HG03097 (cell line): ENCODE data around the gene COMT.

Experiments
- ATAC-seq: cut with Tn5 transposase; IDR thresholded peaks from one replicate; pipeline ENCODE4 v1.9.1; 2021; ENCODE audit not compliant: unreplicated experiment, low FRiP score

The COMT gene

DNA sequence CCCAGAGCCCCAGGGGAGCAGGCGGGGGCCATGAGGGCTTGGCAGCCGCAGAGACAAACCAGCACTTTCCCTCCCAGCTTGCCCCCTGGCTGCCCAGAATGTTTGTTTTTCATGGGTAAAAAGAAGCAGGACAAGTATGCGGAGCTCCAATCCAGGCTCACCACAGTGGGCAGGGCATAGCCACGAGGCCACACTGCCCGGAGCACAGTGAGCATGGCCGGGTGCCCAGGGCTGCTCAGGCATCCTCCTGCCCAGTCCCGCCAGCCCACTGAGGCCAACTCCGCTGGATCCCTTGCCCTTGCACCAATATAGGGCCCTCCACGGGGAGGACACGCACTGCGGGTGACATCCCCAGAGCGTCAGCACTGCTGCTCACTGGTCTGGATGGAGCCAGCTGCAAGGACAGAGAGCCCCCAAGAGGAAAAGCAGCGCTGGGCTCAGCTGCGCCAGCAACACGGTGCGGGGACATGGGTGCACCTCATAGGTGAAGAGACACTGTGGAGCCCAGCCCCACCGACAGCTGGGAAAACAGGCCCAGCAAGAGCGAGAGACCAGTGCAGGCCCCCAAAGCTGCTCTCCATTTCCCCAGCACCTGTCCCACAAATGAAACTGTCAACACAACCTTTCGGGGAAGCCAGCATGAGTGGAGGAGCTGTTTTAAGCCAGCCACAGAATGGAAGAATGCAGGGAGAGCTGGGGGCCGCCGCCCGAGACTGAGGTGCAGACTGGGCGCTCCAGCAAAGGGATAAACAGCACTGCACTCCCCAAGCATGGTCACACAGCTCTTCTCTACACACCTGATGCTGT, 50.3 kb downstream of the COMT start:
- no peak for ATAC-seq

GRCh38 chr22:19992481-19992911, 50.9 kb downstream of the COMT start:
- ATAC-seq: no peak

- no peak for ATAC-seq
Measured at GRCh38 chr22:19992921-19993355, 51.4 kb downstream of the COMT start.

GRCh38 chr22:19993926-19994325, 52.4 kb downstream of the COMT start:
- no peak for ATAC-seq

DNA sequence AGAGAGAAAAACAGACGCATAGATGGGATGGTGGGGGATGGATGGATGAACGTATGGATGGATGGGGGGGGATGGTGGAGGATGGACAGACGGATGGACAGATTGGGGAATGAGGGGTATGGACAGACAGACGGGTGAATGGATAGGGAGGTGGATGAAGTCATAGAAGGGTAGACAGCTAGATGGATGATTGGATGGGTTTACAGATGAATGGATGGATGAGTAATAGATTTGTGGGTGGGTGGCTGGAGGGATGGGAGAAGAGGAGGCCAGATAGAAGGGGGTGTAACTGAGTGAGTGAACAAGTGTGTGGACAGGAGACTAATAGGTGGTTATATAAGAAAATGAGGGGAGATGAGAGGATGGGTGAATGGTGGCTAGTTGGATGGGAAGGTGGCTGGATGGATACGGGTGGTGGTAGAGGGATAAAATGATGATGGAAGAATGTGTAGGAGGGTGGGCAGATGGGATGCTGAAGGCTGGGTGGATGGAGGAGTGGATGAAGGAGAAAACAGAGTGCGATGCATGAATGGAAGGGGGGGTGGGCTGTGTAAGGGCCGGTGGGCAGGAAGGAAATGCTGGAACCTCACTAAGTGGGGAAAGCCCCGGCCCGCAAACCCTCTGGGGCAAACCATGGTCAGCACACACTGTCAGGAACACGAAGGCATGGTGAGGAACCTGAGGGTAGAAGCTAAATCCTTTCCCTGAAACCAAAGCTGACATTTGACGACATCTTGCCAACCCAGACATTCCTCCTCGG, 53.5 kb downstream of the COMT start:
- ATAC-seq: no peak

- no peak for ATAC-seq
Measured at GRCh38 chr22:19995611-19996339, 54.2 kb downstream of the COMT start.

- ATAC-seq: no peak
Measured at GRCh38 chr22:19996694-19997384, 55.3 kb downstream of the COMT start.

GRCh38 chr22:19997561-19998231, 56.1 kb downstream of the COMT start:
- ATAC-seq: no peak

DNA sequence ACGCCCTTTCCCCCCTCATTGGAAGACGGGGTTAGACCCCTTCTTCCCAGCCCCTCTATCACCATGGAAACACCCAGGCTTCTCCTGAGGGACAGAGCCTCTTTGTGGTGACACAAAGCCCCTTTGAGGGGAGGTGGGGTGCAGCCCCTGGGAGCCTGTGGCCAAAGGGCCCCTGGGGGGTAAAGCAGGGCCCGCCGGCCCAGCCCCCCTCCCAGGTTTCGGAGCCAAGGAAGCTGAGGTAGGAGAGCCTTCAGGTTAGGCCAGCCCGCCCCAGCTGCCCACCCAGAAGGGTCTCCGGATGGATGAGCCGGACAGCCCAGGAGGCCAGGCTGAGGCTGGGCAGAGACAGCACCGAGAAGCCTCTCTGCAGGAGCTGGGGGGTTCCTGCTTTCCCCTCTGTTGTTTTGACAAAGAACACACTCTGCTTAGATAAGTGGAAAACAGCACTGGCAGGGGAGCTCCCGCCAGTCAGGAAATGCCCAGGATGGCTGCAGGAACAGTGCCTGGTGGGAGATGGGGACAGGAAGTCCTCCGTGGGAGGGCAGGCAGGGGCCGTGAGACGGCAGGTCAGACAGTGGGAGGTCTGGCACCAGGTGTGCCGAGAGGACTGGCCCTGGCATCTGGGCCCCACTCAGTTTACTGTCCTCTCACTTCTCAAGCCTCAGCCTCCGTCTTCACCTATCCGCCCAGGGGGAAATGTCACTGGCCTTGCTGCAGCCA, 56.8 kb downstream of the COMT start:
- no peak for ATAC-seq

- no peak for ATAC-seq
Measured at GRCh38 chr22:19998991-19999820, 57.6 kb downstream of the COMT start.

DNA sequence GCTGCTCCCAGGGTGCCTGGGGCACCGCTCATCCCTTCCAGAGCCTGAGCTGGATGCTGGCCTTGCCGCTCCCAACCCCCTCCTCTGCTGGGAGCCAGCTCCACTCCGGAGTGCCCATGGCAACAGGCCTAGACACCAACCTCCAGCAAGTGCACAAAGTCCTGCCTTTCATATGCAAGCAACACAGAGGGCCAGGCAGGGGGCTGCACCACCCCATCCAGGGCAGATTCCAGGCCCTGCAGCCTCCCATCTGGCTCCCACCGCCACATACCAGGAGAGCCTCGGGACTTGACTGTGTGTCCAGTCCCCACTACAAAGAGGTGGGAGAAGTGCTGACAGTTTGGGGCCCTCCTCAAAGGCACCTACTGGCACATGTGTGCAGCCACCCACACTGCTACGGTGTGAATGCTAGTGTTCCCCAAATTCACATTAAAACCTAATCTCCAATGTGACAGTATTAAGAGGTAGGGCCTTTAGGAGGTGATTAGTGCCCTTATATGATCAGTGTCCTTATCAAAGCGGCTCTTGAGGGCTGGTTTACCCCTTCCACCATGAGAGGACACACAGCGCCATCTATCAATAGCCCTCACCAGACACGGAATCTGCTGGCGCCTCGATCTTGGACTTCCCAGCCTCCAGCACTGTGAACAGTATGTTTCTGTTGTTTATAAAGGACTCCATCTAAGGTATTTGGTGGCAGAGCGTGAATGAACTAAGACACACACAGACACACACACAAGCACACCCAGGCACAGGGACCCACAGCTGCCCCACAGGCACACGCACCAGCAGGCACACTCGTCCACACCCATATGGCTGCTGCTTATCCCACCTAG, 58.9 kb downstream of the COMT start:
- no peak for ATAC-seq

DNA sequence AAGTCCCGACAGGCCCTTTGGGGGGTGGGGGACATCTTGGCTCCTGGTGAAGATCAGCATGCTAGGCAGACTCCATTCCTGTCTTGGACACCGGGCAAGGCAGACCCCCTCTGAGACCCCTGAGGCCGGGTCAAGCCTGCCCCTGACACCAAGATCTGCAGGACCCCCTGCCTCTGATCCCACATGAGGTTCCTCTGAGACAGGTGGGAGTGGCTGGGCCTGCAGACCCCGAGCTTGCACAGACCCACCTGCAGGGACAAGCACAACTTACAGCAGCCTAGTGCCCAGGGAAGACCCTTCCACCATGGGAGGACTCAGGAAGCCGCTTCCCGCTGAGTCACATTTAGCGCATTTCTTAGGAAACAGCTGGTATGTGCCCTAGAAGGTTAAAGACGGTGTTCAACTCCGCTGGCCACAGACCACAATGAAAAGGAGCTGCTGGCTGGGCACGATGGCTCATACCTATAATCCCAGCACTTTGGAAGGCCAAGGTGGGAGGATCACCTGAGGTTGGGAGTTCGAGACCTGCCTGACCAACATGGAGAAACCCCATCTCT, 59.6 kb downstream of the COMT start:
- no peak for ATAC-seq

GRCh38 chr22:20002128-20002527, 60.6 kb downstream of the COMT start:
- no peak for ATAC-seq

DNA sequence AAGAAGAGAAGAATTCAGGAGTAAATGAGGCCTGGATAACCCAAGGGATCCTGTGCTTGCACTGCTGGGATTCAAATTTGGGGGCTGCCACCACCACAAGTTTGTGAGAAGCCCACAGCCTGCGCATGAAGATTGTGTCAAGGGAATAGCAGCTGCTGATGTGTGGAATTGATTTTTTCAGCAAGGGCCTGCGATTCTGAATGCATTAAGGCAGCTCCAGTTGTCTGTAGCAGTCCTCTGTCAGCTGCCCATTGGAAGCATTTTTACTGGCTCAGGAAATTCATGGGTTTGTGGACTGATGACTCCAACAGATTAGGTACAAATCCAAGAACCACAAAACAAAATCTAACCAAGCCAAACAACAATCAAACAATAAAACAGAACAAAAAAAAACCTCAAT, 61.1 kb downstream of the COMT start:
- no peak for ATAC-seq

DNA sequence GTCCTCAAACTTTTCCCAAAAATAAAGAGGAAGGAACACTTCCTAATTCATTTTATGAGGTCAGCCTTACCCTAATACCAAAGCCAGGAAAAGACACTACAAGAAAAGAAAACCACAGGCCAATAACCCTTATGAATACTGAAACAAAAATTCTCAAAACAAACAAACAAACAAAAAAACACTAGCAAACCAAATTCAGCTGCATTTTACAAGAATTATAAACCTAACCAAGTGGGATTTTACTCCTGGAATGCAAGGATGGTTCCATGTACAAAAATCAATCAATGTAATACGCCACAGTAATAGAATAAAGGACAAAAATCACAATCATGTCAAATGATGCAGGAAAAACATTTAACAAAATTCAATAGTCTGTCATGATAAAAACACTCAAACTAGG, 61.7 kb downstream of the COMT start:
- ATAC-seq: no peak

- ATAC-seq: no peak
Measured at GRCh38 chr22:20004464-20004863, 62.9 kb downstream of the COMT start.

DNA sequence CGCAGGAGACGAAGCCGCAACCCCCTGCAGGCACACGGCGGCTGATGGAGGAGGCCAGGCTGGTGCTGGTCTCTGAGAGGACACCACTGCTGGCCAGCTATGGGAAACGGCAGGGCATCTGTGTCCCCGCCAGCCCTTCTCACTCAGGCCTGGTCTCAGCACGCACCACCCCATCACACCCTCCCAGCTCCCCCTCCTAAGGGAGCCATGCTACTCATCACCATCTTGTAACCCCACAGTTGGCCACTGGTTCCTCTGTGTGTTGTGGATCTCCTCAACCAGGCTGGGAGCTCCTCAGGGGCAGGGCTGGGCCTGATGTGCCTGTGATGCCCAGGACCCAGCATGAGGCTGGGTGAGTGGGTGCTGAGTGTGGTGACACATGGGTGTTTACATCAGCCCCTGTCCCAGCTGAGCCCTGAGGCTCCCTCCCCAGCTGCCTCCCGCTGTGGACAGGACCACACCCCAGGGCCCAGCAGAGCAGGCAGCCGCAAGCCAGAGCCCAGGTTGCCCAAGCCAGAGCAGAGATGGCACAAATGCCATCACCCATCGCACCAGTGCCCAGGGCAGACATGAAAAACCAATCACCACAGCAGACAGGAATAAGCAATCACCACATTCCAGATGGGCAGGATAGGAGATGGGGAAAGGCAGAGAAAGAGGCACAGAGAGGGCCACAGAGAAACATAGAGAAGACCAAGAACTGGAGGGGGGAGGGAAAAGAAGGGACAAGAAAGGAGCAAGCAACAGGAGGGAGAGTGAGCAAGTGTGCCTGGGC, 66.8 kb downstream of the COMT start:
- no peak for ATAC-seq
